Esophagus squamous epithelium (tissue), 5 donors: ENCODE results near the gene RNF146. TPM values are rescaled to one million over a fixed set of nuclear protein-coding genes. Genes with fewer than 3 reads are reported as not detected.

Experiments
- DNase-seq: peaks from one replicate; lab custom pipeline; 2025; lab: John Stamatoyannopoulos, UW
- H3K27ac ChIP-seq, 4 donors: fragments of 200-600 bp; sonication (generic); one replicate each; pipeline ENCODE4 v1.5.1; 2016 to 2019; ENCODE audit warnings: mild to moderate bottlenecking in 1 of 4
- H3K27me3 ChIP-seq, 4 donors: fragments of 200-600 bp; sonication (generic); 1 replicate in 3 of 4; 2 replicates in 1 of 4; pipeline versions ENCODE4 v1.5.1 to v1.6.0; 2017 to 2021; ENCODE audit warnings: antibody characterized with exemption in 1 of 4
- H3K36me3 ChIP-seq, 3 donors: fragments of 200-600 bp; sonication (generic); one replicate each; pipeline ENCODE4 v1.5.1; 2016 to 2019
- H3K4me1 ChIP-seq, 3 donors: fragments of 200-600 bp; sonication (generic); one replicate each; pipeline ENCODE4 v1.5.1; 2017 to 2019
- H3K4me3 ChIP-seq, 4 donors: fragments of 200-600 bp; sonication (generic); 1 replicate in 3 of 4; 2 replicates in 1 of 4; pipeline ENCODE4 v1.5.1; 2016 to 2019; ENCODE audit warnings: mild to moderate bottlenecking in 2 of 4, moderate library complexity in 1 of 4
- H3K9me3 ChIP-seq, 3 donors: fragments of 200-600 bp; sonication (generic); one replicate each; pipeline ENCODE4 v1.5.1; 2016 to 2019
- CTCF ChIP-seq, 6 experiments: fragments of 450-650 bp in 4 of 6; fragments of 200-600 bp in 2 of 6; sonication (generic) in 2 of 6; IDR thresholded peaks; one replicate each; pipeline ENCODE4 v1.5.1; 2016 to 2019; ENCODE audit warnings: antibody characterized with exemption in 6 of 6, mild to moderate bottlenecking in 4 of 6, moderate library complexity in 4 of 6
- POLR2A ChIP-seq, 4 donors: fragments of 450-650 bp; IDR thresholded peaks; one replicate each; pipeline ENCODE4 v1.6.1; 2017; ENCODE audit warnings: antibody characterized with exemption in 4 of 4, mild to moderate bottlenecking in 4 of 4, moderate library complexity in 3 of 4
- WGBS, 2 donors: methylation state at CpG; one replicate each; pipeline ENCODE4 v1.1.5; 2018; 5-methylcytosine and 5-hydroxymethylcytosine counted together
- intact Hi-C: fragments of 100-400 bp; cut with DNase I; formaldehyde crosslinking; loops from one replicate; pipeline ENCODE4 v1.15.0; 2022
- total RNA-seq, 4 donors: library from RNA; depleted of rRNA; stranded (reverse); fragments of >200 nt; gene quantifications; one replicate each; pipeline ENCODE4 v1.1.0, GENCODE V29; 2016
- donor health status: DM: yes; HTN: yes; CAD: no.

RNF146 gene
- total RNA-seq, 4 donors from 2014 or later: 19.5 to 40.6 (median 22.5) TPM

GRCh38 chr6:127255286-127255685 is 11.4 kb upstream of the RNF146 start:
- DNase-seq: no peak
- Histone ChIP-seq H3K4me3 (no peak overlapping the region), H3K27ac (no peak overlapping the region), H3K4me1 (no peaks in the 10 kb centered on the region), H3K27me3 (no peaks in the 10 kb centered on the region), H3K36me3 (no peaks in the 10 kb centered on the region), H3K9me3 (no peaks in the 10 kb centered on the region)
- intact Hi-C loops: no loop called here
- 88% methylated on average over 1 of the region's 6 CpGs; no CpG with 5 or more reads in 1 of the 2 donors for WGBS, 2 donors
- TF ChIP-seq POLR2A (IDR thresholded peaks at IDR 0.05): no peak
- TF ChIP-seq CTCF (IDR thresholded peaks at IDR 0.05): no peak

GRCh38 chr6:127262896-127263295 is 3.8 kb upstream of the RNF146 start:
- peaks cover 0 to 9% (median 0%) of the 10 kb centered on the region in 3 donors for H3K4me1 ChIP-seq
- no peaks in the 10 kb centered on the region for H3K27me3 ChIP-seq
- H3K27ac ChIP-seq: no peak overlapping the region
- no peak for DNase-seq
- TF ChIP-seq POLR2A (IDR thresholded peaks at IDR 0.05): no peak
- TF ChIP-seq CTCF (IDR thresholded peaks at IDR 0.05): no peak
- no peaks in the 10 kb centered on the region for H3K9me3 ChIP-seq
- H3K36me3 ChIP-seq: no peaks in the 10 kb centered on the region
- intact Hi-C loops: no loop called here
- H3K4me3 ChIP-seq: no peak overlapping the region
- WGBS, 2 donors: 64 to 80% methylated on average over 1 of the region's 1 CpG

- Histone ChIP-seq H3K9me3 (no peaks in the 10 kb centered on the region), H3K4me1 (peaks cover 0 to 15% (median 4%) of the 10 kb centered on the region in 3 donors), H3K27ac (no peak overlapping the region), H3K36me3 (no peaks in the 10 kb centered on the region), H3K27me3 (no peaks in the 10 kb centered on the region), H3K4me3 (no peak overlapping the region)
- 59 to 66% methylated on average over 4 of the region's 4 CpGs for WGBS, 2 donors
- no peak for DNase-seq
- TF ChIP-seq POLR2A (IDR thresholded peaks at IDR 0.05) (no peak), CTCF (IDR thresholded peaks at IDR 0.05) (no peak)
- intact Hi-C loops: no loop called here
Measured at GRCh38 chr6:127263481-127263880, 3.2 kb upstream of the RNF146 start.

GRCh38 chr6:127266892-127267645 is 405 bp downstream of the RNF146 start:
- WGBS, 2 donors: 1% methylated on average over 14 to 15 of the region's 64 CpGs
- Histone ChIP-seq H3K9me3 (no peaks in the 10 kb centered on the region), H3K4me3 (peak overlapping the region; percentile 74 to 96 (median 85)), H3K27me3 (no peaks in the 10 kb centered on the region), H3K4me1 (peaks cover 0 to 49% (median 9%) of the 10 kb centered on the region in 3 donors), H3K27ac (peak overlapping the region; percentile 97 to 100 (median 99)), H3K36me3 (no peaks in the 10 kb centered on the region)
- peak; percentile 29 for DNase-seq
- intact Hi-C loops: no loop called here
- TF ChIP-seq POLR2A (IDR thresholded peaks at IDR 0.05) (peak in 3 of 4 donors; percentile 72 to 95 (median 91)), CTCF (IDR thresholded peaks at IDR 0.05) (no peak)
